DND-41 (cell line): ENCODE results near the gene TAF11L3.
"Not testable (repeated sequence)": the region's sequence is repeated elsewhere in the genome, so short reads cannot be mapped to it uniquely, and the experiment has no call there.

Experiments
- CTCF ChIP-seq: IDR thresholded peaks from 2 replicates; pipeline ENCODE4 v1.5.1; 2012; ENCODE audit warnings: borderline replicate concordance, low read length, moderate library complexity, mild to moderate bottlenecking; ENCODE audit not compliant: poor library complexity, severe bottlenecking; ENCODE audit errors: extremely low read depth
- EZH2 ChIP-seq: IDR thresholded peaks from 3 replicates; pipeline ENCODE4 v1.6.1; 2012; ENCODE audit warnings: borderline replicate concordance, low read depth, mild to moderate bottlenecking, moderate library complexity, low read length, inconsistent platforms; ENCODE audit not compliant: severe bottlenecking

DNA sequence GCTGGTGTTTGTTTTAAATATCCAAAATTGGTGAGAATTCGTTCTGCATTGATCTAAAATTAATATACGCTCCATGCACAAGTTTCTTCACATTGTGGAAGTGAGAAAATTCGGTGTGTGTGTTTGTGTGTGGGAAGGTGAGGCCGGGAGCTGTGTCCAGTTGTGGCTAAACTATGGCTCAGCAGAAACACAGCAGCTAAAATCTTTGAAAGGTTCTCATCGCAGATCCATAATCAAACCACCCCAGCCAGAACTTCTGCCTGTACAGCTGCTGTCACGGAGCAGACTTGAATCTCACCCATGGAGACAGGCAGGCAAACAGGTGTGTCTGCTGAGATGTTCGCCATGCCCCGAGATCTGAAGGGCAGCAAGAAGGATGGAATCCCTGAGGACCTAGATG, 20.2 kb upstream of the TAF11L3 start, which contains the start of gene TAF11L2:
- not testable (repeated sequence) for TF ChIP-seq CTCF, EZH2
